Stimulated activated CD4-positive, alpha-beta T cell treated with anti-CD3 and anti-CD28 coated beads, Interleukin-15, amount 100 ng/mL, for 24 hours (primary cell): Measurements from ENCODE around the gene ANO3.
"Not testable (repeated sequence)": the region's sequence is repeated elsewhere in the genome, so short reads cannot be mapped to it uniquely, and the experiment has no call there.

Source experiments
- DNase-seq: peaks from one replicate; pipeline ENCODE4 v3.0.0-alpha.2; 2020

ANO3 gene

DNA sequence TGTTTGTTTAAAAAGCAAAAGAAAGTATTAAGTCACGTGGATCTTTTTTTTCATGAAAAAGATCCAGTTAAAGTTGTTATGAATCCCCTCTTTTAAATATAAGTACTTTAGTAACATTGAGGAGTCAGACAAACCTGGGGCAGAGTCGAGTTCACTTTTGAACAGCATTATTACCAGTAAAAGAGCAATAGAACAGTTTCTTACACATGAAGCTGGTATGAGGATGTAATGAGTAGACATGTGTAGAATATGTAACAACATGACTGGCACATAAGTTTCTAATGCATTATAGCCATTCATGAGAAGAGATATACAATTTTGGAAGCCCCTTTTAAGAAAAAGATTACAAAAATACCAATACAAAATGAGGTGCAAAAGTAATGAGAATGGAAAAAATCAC lies 247.8 kb downstream of the ANO3 start:
- no peak for DNase-seq

DNA sequence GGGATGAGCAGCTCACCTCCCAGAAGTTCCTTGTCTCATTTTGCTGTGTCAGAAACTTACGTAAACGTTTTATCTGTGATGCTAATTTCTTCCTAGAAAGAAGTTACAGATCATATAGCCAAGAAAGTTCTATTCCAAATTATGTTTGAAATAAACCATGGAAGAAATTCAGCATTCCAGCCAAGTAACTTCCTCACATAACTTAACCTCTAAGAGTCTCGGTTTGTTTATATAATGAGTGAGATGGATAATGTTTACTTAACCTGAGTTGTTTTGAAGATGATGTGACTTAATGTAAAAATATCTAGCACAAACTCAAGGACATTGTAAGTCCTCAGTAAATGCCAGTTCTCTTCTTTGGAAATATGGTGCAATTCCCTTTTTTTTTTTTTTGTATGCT lies 249.0 kb downstream of the ANO3 start:
- no peak for DNase-seq

DNA sequence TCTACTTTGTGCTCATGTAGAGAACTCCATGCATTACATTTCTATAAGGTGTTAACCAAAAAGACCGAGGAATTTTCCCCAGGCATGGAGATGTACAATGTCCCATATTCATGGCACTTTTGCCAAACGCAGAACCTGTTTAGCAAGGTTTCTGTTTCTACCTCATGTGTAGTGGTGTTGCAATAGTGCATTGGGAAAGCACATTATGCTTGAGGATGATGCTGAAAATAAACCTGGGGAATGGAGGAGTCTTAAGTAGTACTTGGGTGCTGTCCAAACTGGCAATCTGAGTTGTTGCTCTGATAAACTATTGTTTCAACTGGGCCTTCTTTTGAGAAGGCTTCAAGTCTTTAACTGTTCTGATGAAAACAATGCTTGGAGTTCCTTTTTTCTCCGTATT lies 251.6 kb downstream of the ANO3 start:
- DNase-seq, result no peak

GRCh38 chr11:26584818-26585217 lies 252.9 kb downstream of the ANO3 start:
- DNase-seq, result no peak

DNA sequence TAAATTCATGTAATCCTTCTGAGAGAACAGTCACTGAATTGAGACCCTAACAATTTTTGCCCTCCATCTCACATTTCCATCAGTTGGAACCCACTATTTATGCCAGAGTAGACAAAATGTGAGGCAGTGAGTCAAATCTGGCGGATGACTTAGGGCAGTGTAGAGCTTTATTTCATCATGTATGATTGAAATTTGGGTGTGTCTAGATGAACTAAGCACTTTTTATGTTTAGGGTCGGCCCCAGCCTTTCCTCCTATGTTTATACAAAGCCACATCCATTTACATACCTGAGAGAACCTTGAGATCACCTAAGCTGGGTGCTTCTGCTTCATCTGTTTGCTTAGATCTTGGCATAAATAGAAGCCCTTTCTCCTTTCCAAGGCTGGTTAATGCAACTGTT lies 255.1 kb downstream of the ANO3 start:
- DNase-seq, result no peak

DNA sequence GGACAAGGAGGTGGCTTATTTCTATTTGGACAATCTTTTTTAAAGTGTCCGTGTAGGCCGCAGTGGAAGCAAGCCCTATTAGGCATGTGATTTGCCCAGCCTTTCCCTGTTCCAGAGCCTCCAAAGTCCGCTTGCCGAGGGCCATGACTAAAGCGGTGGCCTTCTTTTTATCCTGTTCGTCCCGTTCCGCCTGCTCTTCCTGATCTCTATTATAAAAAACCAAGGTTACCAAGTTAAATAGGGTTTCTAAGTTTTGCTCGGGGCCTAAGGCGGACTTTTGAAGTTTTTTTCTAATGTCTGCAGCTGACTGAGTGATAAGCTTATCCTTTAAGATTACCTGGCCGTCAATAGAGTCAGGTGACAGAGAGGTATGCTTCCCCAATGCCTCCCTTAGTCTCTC lies 261.8 kb downstream of the ANO3 start:
- no peak for DNase-seq

- DNase-seq, result not testable (repeated sequence)
These were observed 263.4 kb downstream of the ANO3 start for GRCh38 chr11:26595207-26595865.

GRCh38 chr11:26597049-26597689 lies 265.2 kb downstream of the ANO3 start:
- not testable (repeated sequence) for DNase-seq

GRCh38 chr11:26597899-26598298 lies 266.0 kb downstream of the ANO3 start:
- no peak for DNase-seq

DNA sequence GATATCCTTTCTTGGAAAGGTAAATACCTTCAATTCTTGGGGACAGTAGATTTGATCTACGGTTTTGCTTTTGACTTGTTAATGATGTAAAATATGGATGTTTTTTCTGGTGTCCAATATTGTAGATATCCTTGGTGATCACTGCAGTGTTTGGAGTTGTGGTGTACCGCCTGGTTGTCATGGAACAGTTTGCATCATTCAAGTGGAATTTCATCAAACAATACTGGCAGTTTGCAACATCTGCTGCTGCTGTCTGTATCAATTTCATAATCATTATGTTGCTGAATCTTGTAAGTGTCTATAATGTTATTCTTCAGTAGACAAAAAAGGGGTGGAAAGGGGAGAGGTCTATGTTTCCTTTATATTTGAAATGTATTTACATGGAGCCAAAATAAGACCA lies 267.5 kb downstream of the ANO3 start:
- DNase-seq, result no peak

GRCh38 chr11:26599876-26600434 lies 268.0 kb downstream of the ANO3 start:
- DNase-seq, result no peak

DNA sequence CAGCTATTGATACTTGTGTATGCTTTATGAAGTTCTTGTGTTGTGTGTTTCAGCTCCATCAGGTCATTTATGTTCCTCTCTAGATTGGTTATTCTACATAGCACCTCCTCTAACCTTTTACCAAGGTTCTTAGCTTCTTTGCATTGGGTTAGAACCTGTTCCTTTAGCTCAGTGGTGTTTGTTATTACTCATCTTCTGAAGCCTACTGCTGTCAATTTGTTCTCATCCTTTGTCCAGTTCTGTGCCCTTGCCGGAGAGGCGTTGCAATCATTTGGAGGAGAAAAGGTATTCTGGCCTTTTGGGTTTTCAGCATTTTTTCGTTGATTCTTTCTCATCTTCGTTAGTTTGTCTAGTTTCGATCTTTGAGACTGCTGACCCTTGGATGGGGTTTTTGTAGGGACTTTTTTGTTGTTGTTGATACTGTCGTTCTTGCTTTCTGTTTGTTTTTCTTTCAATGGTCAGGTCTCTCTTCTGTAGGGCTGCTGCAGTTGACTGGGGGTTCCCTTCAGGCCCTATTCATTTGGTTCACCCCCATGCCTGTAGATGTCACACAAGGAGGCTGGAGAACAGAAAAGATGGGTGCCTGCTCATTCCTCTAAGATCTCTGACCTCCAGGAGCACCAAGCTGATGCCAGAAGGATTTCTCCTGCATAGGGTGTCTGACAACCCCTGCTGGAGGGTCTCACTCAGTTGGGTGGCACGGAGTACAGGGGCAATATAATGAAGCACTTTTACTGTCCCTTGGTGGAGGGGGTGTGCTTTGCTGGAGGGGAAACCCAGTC lies 276.0 kb downstream of the ANO3 start:
- no peak for DNase-seq

DNA sequence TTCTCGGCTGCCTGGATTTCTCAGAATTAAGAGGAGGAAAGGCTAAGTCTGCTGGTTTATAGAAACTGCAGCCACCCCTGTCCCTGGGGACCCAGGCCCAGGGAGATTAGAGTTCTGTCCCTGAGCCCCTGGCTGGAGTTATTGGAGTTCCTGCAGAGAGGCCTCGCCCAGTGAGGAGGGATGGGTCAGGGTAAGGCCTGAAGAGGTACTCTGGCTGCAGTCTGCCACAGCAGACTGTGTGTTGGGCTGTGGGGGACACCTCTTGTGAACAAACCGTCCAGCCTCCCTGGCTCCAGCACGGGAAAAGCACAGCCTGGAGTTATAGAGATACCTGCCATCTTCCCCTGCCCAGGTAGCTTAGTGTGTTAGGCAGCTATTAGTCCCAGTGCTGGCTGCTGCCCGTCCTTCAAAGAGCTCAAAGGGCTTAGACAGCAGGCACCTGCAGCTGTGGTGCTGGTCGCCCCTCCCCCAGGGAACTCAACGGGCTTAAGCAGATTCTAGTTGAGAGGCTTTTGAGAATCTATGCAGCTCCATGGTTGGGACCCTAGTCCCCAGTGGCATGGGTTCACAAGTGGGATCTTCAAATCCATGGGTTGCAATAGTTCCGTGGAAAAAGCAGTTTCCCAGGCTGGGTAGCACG lies 276.7 kb downstream of the ANO3 start:
- DNase-seq, result no peak

DNA sequence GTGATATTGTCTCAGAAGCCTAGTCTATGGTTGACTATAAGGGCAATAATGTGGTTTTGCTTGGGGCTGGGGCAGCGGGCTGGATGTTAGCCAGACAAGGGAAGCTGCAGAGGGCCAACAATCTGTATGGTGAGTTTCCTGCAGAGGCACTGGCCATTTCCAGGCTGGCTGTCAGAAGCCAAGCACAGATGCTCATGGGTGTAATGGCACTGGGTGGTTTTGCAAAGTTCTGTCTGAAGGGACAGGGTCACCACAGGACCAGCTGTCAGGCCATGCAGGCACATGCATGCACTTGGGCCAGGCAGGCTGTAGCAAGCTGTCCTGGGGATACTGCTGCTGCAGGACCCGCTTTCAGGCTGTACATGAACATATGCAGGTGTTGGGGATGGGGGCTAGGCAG lies 281.8 kb downstream of the ANO3 start:
- no peak for DNase-seq

DNA sequence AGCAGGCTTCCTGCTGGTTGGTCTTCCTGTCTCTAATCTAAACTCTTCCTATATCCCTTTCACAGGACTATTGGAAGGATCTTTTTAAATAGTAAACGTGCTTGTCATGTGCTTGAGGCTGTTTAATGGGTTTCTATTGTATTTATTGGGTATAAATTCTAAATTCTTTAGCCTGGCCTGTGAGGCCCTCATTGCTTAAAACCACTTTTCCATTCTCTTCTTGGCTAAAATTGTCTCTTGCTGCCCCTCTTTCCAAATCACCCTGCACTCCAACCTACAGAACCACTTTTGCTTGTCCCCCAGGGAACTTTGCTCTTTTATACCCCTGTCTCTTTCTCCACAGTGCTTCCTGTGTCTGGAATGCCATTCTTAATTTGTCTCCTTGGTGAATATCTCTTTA lies 286.5 kb downstream of the ANO3 start:
- no peak for DNase-seq

DNA sequence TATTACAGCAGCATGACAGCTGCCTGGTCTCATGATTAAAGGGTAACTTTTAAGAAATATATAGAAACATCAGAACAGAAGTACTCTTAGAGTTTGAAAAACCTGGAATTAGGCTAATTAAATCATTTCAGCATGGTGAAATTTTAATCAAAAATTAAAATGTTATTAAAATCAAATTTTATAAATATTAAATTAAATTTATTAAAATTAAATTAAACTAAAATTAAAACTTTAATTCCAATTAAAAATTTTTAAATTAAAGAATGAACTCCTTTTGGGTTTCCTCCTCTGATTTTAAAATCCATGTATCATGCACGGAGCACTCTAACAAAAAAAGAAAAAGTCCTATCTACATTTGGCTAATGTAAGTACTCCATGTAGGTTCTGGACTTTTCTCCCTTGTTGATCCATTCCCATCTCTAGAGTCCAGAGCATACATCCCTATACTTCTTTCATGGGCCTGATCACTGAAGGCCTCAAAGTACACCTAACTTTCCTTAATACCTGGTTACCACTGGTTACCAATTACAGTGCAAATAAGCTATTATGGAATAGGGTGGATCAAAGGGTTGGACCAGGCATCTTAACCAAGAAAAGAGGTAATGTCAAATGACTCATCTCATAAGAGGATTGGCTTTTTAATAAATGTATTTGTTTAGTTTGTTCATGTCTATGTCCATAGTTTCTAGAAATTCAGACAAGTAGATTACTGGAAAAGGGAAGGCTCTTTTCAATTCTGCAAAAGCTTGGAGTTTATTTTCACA lies 288.5 kb downstream of the ANO3 start:
- no peak for DNase-seq

- DNase-seq, result no peak
These were observed 289.2 kb downstream of the ANO3 start for GRCh38 chr11:26621132-26621531.

- no peak for DNase-seq
These were observed 290.3 kb downstream of the ANO3 start for GRCh38 chr11:26622181-26622580.

DNA sequence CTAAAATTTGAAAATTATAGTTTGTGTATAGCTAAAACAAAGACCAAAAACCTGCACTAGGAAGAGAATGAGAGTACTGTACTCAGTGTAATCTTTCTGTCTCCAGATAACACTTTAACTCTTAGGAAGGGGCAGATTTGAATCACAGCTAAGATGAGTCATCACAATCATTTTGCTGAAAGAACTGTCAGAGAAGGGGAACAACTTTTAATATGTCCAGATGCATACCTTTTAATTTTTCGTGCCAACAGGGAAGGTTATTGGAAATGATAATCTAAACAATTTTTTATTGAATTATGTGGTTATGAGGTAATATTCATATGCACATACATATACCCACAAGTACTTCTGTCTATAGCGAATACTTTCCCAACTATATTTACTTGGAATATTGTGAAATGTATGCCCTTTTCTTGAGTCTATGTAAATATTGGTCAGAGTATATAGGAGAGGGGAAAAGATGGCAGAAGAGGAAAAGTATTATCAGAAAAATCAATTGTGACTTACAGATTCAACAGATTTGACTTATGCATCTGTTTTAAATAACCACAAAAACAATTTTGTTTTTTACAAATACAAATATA lies 291.2 kb downstream of the ANO3 start:
- DNase-seq, result no peak

DNA sequence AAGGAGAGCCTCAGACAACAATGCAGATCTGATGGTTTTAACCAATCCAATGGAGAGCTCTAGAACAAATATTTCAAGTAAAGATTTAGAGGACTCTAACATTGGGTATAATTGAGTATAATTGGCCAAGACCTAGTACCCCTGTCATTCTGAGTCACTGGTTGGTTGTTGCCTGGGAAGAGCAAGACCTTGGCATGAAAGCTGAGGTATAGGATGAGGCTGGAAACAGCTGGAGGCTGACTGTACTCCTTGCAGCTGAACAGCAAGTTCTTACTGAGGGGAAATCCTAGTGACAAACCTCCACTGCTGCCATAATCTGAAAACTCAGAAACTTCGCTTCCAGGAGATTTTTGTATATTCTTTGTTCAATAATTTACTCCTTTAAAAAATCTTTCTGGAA lies 294.4 kb downstream of the ANO3 start:
- no peak for DNase-seq

GRCh38 chr11:26632691-26633159 lies 300.8 kb downstream of the ANO3 start:
- DNase-seq, result no peak

GRCh38 chr11:26643314-26643713 lies 311.4 kb downstream of the ANO3 start:
- not testable (repeated sequence) for DNase-seq
